Measurements from ENCODE around the gene ST6GALNAC4. TPM values are rescaled to one million over a fixed set of nuclear protein-coding genes. Genes with fewer than 3 reads are reported as not detected.
A peak's percentile ranks its signal among the peaks of the same experiment; 100 is the strongest.

Gene ST6GALNAC4
- total and polyA plus RNA-seq, 9 of the 15 experiments (the other 6 are each of a cell fraction or from before 2014, with no cell fraction given) = 2.6 to 43.1 (median 15.4) TPM

DNA sequence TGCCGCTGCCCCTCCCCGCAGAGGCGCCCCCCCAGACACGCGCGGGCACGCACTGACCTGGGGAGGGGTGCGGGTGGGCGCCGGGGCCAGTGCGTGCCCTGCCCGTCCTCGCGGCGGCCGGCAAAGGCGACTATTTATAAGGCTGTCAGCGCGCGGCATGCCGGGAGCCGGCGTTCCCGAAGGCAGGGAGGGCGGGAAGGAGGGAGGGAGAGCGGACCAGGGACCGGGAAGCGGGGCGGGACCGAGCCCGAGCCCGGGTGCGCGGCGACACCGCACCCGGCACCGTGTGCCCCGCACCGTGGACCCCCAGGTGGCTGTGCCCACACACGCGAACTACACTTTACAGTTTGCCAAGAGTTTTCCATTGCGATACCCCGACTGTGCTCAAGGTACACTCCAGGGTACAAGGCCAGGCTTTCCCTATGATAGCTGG is 39.3 kb downstream of the ST6GALNAC4 start, which contains the start of gene AK1 (continued):
- TF ChIP-seq, protein P1, sequence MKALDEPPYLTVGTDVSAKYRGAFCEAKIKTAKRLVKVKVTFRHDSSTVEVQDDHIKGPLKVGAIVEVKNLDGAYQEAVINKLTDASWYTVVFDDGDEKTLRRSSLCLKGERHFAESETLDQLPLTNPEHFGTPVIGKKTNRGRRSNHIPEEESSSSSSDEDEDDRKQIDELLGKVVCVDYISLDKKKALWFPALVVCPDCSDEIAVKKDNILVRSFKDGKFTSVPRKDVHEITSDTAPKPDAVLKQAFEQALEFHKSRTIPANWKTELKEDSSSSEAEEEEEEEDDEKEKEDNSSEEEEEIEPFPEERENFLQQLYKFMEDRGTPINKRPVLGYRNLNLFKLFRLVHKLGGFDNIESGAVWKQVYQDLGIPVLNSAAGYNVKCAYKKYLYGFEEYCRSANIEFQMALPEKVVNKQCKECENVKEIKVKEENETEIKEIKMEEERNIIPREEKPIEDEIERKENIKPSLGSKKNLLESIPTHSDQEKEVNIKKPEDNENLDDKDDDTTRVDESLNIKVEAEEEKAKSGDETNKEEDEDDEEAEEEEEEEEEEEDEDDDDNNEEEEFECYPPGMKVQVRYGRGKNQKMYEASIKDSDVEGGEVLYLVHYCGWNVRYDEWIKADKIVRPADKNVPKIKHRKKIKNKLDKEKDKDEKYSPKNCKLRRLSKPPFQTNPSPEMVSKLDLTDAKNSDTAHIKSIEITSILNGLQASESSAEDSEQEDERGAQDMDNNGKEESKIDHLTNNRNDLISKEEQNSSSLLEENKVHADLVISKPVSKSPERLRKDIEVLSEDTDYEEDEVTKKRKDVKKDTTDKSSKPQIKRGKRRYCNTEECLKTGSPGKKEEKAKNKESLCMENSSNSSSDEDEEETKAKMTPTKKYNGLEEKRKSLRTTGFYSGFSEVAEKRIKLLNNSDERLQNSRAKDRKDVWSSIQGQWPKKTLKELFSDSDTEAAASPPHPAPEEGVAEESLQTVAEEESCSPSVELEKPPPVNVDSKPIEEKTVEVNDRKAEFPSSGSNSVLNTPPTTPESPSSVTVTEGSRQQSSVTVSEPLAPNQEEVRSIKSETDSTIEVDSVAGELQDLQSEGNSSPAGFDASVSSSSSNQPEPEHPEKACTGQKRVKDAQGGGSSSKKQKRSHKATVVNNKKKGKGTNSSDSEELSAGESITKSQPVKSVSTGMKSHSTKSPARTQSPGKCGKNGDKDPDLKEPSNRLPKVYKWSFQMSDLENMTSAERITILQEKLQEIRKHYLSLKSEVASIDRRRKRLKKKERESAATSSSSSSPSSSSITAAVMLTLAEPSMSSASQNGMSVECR (CRISPR knock-in tag; IDR thresholded peaks at IDR 0.05) = 0 out of 2 replicates have a peak, but pooled peaks have one; percentile 40
- no peak for TF ChIP-seq ZNF232 (CRISPR knock-in tag; IDR thresholded peaks at IDR 0.05)
- no peak for TF ChIP-seq CHD4 (IDR thresholded peaks at IDR 0.05; ENCODE audit: insufficient read depth, insufficient replicate concordance, low read depth, low read length, poor library complexity, severe bottlenecking)
- TF ChIP-seq L3MBTL2 (IDR thresholded peaks at IDR 0.05) = peak; percentile 46; the same call in 1 of the 2 replicates
- TF ChIP-seq, protein P2, sequence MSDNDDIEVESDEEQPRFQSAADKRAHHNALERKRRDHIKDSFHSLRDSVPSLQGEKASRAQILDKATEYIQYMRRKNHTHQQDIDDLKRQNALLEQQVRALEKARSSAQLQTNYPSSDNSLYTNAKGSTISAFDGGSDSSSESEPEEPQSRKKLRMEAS (CRISPR knock-in tag; IDR thresholded peaks at IDR 0.05) = peak; percentile 45; the same call in 1 of the 2 replicates
- TF ChIP-seq NR4A1 (CRISPR knock-in tag; IDR thresholded peaks at IDR 0.05) = no peak
- no peak for TF ChIP-seq NR4A1 (tag; IDR thresholded peaks at IDR 0.05)
- no peak for TF ChIP-seq KAT2B (IDR thresholded peaks at IDR 0.05; ENCODE audit: low read depth, low read length)
- TF ChIP-seq, protein P3, sequence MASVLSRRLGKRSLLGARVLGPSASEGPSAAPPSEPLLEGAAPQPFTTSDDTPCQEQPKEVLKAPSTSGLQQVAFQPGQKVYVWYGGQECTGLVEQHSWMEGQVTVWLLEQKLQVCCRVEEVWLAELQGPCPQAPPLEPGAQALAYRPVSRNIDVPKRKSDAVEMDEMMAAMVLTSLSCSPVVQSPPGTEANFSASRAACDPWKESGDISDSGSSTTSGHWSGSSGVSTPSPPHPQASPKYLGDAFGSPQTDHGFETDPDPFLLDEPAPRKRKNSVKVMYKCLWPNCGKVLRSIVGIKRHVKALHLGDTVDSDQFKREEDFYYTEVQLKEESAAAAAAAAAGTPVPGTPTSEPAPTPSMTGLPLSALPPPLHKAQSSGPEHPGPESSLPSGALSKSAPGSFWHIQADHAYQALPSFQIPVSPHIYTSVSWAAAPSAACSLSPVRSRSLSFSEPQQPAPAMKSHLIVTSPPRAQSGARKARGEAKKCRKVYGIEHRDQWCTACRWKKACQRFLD (CRISPR knock-in tag; IDR thresholded peaks at IDR 0.05) = no peak
- TF ChIP-seq, protein P4, sequence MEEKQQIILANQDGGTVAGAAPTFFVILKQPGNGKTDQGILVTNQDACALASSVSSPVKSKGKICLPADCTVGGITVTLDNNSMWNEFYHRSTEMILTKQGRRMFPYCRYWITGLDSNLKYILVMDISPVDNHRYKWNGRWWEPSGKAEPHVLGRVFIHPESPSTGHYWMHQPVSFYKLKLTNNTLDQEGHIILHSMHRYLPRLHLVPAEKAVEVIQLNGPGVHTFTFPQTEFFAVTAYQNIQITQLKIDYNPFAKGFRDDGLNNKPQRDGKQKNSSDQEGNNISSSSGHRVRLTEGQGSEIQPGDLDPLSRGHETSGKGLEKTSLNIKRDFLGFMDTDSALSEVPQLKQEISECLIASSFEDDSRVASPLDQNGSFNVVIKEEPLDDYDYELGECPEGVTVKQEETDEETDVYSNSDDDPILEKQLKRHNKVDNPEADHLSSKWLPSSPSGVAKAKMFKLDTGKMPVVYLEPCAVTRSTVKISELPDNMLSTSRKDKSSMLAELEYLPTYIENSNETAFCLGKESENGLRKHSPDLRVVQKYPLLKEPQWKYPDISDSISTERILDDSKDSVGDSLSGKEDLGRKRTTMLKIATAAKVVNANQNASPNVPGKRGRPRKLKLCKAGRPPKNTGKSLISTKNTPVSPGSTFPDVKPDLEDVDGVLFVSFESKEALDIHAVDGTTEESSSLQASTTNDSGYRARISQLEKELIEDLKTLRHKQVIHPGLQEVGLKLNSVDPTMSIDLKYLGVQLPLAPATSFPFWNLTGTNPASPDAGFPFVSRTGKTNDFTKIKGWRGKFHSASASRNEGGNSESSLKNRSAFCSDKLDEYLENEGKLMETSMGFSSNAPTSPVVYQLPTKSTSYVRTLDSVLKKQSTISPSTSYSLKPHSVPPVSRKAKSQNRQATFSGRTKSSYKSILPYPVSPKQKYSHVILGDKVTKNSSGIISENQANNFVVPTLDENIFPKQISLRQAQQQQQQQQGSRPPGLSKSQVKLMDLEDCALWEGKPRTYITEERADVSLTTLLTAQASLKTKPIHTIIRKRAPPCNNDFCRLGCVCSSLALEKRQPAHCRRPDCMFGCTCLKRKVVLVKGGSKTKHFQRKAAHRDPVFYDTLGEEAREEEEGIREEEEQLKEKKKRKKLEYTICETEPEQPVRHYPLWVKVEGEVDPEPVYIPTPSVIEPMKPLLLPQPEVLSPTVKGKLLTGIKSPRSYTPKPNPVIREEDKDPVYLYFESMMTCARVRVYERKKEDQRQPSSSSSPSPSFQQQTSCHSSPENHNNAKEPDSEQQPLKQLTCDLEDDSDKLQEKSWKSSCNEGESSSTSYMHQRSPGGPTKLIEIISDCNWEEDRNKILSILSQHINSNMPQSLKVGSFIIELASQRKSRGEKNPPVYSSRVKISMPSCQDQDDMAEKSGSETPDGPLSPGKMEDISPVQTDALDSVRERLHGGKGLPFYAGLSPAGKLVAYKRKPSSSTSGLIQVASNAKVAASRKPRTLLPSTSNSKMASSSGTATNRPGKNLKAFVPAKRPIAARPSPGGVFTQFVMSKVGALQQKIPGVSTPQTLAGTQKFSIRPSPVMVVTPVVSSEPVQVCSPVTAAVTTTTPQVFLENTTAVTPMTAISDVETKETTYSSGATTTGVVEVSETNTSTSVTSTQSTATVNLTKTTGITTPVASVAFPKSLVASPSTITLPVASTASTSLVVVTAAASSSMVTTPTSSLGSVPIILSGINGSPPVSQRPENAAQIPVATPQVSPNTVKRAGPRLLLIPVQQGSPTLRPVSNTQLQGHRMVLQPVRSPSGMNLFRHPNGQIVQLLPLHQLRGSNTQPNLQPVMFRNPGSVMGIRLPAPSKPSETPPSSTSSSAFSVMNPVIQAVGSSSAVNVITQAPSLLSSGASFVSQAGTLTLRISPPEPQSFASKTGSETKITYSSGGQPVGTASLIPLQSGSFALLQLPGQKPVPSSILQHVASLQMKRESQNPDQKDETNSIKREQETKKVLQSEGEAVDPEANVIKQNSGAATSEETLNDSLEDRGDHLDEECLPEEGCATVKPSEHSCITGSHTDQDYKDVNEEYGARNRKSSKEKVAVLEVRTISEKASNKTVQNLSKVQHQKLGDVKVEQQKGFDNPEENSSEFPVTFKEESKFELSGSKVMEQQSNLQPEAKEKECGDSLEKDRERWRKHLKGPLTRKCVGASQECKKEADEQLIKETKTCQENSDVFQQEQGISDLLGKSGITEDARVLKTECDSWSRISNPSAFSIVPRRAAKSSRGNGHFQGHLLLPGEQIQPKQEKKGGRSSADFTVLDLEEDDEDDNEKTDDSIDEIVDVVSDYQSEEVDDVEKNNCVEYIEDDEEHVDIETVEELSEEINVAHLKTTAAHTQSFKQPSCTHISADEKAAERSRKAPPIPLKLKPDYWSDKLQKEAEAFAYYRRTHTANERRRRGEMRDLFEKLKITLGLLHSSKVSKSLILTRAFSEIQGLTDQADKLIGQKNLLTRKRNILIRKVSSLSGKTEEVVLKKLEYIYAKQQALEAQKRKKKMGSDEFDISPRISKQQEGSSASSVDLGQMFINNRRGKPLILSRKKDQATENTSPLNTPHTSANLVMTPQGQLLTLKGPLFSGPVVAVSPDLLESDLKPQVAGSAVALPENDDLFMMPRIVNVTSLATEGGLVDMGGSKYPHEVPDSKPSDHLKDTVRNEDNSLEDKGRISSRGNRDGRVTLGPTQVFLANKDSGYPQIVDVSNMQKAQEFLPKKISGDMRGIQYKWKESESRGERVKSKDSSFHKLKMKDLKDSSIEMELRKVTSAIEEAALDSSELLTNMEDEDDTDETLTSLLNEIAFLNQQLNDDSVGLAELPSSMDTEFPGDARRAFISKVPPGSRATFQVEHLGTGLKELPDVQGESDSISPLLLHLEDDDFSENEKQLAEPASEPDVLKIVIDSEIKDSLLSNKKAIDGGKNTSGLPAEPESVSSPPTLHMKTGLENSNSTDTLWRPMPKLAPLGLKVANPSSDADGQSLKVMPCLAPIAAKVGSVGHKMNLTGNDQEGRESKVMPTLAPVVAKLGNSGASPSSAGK (IDR thresholded peaks at IDR 0.05) = no peak
